VCaP (cell line): ENCODE results near the gene SLC39A7.

Experiments used
- H3K27ac ChIP-seq: fragments of 450-650 bp; 2 replicates; pipeline ENCODE4 v1.5.1; 2017
- CTCF ChIP-seq: fragments of 450-650 bp; conservative IDR thresholded peaks from 2 replicates; pipeline ENCODE4 v1.5.1; 2017; ENCODE audit warnings: mild to moderate bottlenecking, moderate library complexity

Gene SLC39A7

GRCh38 chr6:33209856-33210255, 9.2 kb downstream of the SLC39A7 start:
- TF ChIP-seq CTCF: no peak
- H3K27ac ChIP-seq: no peak overlapping the region

- TF ChIP-seq CTCF: no peak
- H3K27ac ChIP-seq: no peak overlapping the region
Observed at GRCh38 chr6:33211136-33211535, 10.5 kb downstream of the SLC39A7 start.

- H3K27ac ChIP-seq: no peak overlapping the region
- no peak for TF ChIP-seq CTCF
Observed at GRCh38 chr6:33211666-33212422, 11.2 kb downstream of the SLC39A7 start.

- H3K27ac ChIP-seq: peak overlapping the region; percentile 35; the same call in 1 of the 2 replicates
- TF ChIP-seq CTCF: no peak
Observed at GRCh38 chr6:33212857-33213165, 12.1 kb downstream of the SLC39A7 start.

- no peak for TF ChIP-seq CTCF
- H3K27ac ChIP-seq: peak overlapping the region; percentile 35; the same call in 1 of the 2 replicates
Observed at GRCh38 chr6:33213166-33213988, 12.7 kb downstream of the SLC39A7 start.

- no peak for TF ChIP-seq CTCF
- no peak overlapping the region for H3K27ac ChIP-seq
Observed at GRCh38 chr6:33213989-33214335, 13.3 kb downstream of the SLC39A7 start.

- no peak overlapping the region for H3K27ac ChIP-seq
- no peak for TF ChIP-seq CTCF
Observed at GRCh38 chr6:33215271-33216116, 14.8 kb downstream of the SLC39A7 start.
